ENCODE measurements around the gene TBRG4.

The TBRG4 gene

DNA sequence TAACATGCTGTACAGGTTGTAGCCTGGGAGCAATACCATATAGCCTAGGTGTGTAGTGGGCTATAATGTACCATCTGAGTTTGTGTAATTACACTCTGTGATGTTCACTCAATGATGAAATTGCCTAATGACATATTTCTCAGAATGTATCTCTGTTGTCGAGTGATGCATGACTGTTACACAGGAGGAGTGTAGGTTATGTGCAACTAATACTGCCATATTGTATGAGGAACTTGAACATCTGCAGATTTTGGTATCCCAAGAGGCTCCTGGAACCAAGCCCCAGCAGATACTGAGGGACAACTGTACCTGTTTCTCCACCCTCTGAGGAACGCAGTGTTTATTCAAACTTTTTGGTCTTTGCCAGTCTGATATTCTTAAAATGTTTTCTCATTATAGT, 61.3 kb downstream of the TBRG4 start:
- DNase-seq: no peak
